DOHH2 (cell line): ENCODE data around the gene S100A8.

Experiments
- H3F3A ChIP-seq: fragments of 200-600 bp; sonication (generic), shearing (Covaris generic); 2 replicates; pipeline ENCODE4 v1.6.0; 2016; ENCODE audit warnings: antibody characterized with exemption, mild to moderate bottlenecking; ENCODE audit not compliant: control insufficient read depth, insufficient read depth
- H3K27ac ChIP-seq: fragments of 200-600 bp; sonication (generic); 2 replicates; pipeline ENCODE4 v1.5.1; 2014; ENCODE audit warnings: low read depth, mild to moderate bottlenecking, low read length, moderate library complexity
- H3K27me3 ChIP-seq: fragments of 200-600 bp; sonication (generic); 2 replicates; pipeline ENCODE4 v1.6.1; 2014; ENCODE audit warnings: mild to moderate bottlenecking, low read length, mixed read lengths; ENCODE audit not compliant: control insufficient read depth
- H3K36me3 ChIP-seq: fragments of 200-600 bp; sonication (generic); 2 replicates; pipeline ENCODE4 v1.6.1; 2014; ENCODE audit warnings: mild to moderate bottlenecking, low read length, moderate library complexity, mixed read lengths; ENCODE audit not compliant: control insufficient read depth
- H3K4me1 ChIP-seq: fragments of 200-600 bp; sonication (generic); 2 replicates; pipeline ENCODE4 v1.6.1; 2014; ENCODE audit warnings: mild to moderate bottlenecking, low read length, mixed read lengths; ENCODE audit not compliant: control insufficient read depth
- H3K4me2 ChIP-seq: fragments of 200-600 bp; sonication (generic); 2 replicates; pipeline ENCODE4 v1.6.0; 2014; ENCODE audit warnings: mild to moderate bottlenecking, low read length, moderate library complexity
- H3K4me3 ChIP-seq: fragments of 200-600 bp; sonication (generic); 2 replicates; pipeline ENCODE4 v1.5.1; 2014; ENCODE audit warnings: mild to moderate bottlenecking, low read length, mixed read lengths
- H3K79me2 ChIP-seq: fragments of 200-600 bp; sonication (generic); 2 replicates; pipeline ENCODE4 v1.6.1; 2014; ENCODE audit warnings: mild to moderate bottlenecking, low read length, mixed read lengths; ENCODE audit not compliant: control insufficient read depth
- H3K9me2 ChIP-seq: fragments of 200-600 bp; sonication (generic); replicated peaks from 2 replicates; pipeline ENCODE4 v1.6.1; 2014; ENCODE audit warnings: mild to moderate bottlenecking, low read length, mixed read lengths; ENCODE audit not compliant: control insufficient read depth
- H3K9me3 ChIP-seq: fragments of 200-600 bp; sonication (generic); 2 replicates; pipeline ENCODE4 v1.6.1; 2014; ENCODE audit warnings: antibody characterized with exemption, low read length, mixed read lengths; ENCODE audit not compliant: control insufficient read depth, insufficient read depth
- H4K20me1 ChIP-seq: fragments of 200-600 bp; sonication (generic); 2 replicates; pipeline ENCODE4 v1.6.0; 2014; ENCODE audit warnings: low read depth, mild to moderate bottlenecking, antibody characterized with exemption, low read length, moderate library complexity; ENCODE audit not compliant: control insufficient read depth, insufficient read depth
- EZH2phosphoT487 ChIP-seq: fragments of 200-600 bp; sonication (generic); IDR thresholded peaks from 2 replicates; pipeline ENCODE4 v1.6.1; 2017; ENCODE audit warnings: borderline replicate concordance, mild to moderate bottlenecking, antibody characterized with exemption, low read length, moderate library complexity, mixed read lengths
- TF ChIP-seq, protein P1 (sequence below): fragments of 200-600 bp; sonication (generic); IDR thresholded peaks from one replicate; pipeline ENCODE4 v1.5.1; 2014; ENCODE audit warnings: antibody characterized with exemption, mild to moderate bottlenecking, low read depth, low read length; ENCODE audit not compliant: poor library complexity, severe bottlenecking

Gene S100A8

GRCh38 chr1:153368495-153368894 is 22.4 kb downstream of the S100A8 start:
- Histone ChIP-seq H3K27me3 (peaks cover 11% of the 10 kb centered on the region), H3K27ac (no peak overlapping the region), H3K4me3 (no peak overlapping the region), H3K4me2 (no peak overlapping the region), H3K36me3 (no peaks in the 10 kb centered on the region), H3K4me1 (no peaks in the 10 kb centered on the region), H4K20me1 (no peaks in the 10 kb centered on the region), H3K9me2 (no peaks in the 10 kb centered on the region), H3K79me2 (no peaks in the 10 kb centered on the region), H3F3A (no peaks in the 10 kb centered on the region), H3K9me3 (no peaks in the 10 kb centered on the region)
- TF ChIP-seq, protein P1, sequence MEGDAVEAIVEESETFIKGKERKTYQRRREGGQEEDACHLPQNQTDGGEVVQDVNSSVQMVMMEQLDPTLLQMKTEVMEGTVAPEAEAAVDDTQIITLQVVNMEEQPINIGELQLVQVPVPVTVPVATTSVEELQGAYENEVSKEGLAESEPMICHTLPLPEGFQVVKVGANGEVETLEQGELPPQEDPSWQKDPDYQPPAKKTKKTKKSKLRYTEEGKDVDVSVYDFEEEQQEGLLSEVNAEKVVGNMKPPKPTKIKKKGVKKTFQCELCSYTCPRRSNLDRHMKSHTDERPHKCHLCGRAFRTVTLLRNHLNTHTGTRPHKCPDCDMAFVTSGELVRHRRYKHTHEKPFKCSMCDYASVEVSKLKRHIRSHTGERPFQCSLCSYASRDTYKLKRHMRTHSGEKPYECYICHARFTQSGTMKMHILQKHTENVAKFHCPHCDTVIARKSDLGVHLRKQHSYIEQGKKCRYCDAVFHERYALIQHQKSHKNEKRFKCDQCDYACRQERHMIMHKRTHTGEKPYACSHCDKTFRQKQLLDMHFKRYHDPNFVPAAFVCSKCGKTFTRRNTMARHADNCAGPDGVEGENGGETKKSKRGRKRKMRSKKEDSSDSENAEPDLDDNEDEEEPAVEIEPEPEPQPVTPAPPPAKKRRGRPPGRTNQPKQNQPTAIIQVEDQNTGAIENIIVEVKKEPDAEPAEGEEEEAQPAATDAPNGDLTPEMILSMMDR, result no peak
- TF ChIP-seq EZH2phosphoT487, result no peak

DNA sequence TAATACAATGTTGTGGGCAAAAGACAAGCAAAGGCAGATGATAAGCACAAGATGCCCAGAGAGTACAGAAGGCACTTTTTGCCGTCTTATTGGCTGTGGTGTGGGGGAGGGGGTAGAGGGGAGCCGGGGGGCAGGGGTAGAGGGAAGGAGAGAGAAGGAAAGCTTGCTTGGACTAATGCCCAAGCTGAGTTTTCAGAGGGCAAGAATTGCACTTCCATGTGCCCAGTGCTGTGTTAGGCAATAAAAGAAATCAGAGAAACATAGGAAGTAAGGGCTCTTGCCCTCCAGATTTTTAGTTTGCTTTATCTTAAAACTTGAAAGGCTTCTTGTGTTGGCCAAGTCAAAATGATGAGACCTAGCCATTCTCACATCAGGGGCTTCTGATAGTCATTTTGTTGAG is 23.8 kb downstream of the S100A8 start:
- Histone ChIP-seq H3K27me3 (peaks cover 11% of the 10 kb centered on the region), H3K27ac (no peak overlapping the region), H3K9me2 (no peaks in the 10 kb centered on the region), H4K20me1 (no peaks in the 10 kb centered on the region; the same call in 1 of the 2 replicates), H3K4me1 (no peaks in the 10 kb centered on the region), H3K4me2 (no peak overlapping the region), H3K4me3 (no peak overlapping the region), H3K36me3 (no peaks in the 10 kb centered on the region), H3K79me2 (no peaks in the 10 kb centered on the region), H3K9me3 (no peaks in the 10 kb centered on the region), H3F3A (no peaks in the 10 kb centered on the region)
- TF ChIP-seq, protein P1, result no peak
- no peak for TF ChIP-seq EZH2phosphoT487

DNA sequence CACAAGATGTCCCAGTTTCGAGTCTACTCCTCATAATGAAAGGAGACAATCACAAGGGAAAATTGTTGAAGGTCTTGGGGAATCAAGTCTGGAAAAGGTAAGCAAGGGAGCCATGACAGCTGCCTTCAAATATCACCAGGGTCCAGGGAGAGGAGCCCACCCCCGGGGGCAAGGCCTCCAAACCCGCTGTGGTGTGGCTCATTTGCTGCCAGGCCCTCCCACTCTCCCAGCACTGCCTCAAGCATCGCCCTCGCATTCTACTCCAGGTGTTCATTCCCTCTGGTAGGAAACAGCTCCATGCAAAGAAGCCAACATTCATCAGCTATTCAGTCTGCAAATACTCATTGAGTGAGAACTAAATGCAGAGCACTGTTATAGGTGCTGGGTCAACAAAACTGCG is 24.6 kb downstream of the S100A8 start:
- no peak overlapping the region for H3K4me3 ChIP-seq
- no peaks in the 10 kb centered on the region for H3K9me2 ChIP-seq
- peaks cover 11% of the 10 kb centered on the region for H3K27me3 ChIP-seq
- no peaks in the 10 kb centered on the region for H3K79me2 ChIP-seq
- no peaks in the 10 kb centered on the region for H3K4me1 ChIP-seq
- no peaks in the 10 kb centered on the region; the same call in 1 of the 2 replicates for H4K20me1 ChIP-seq
- H3K9me3 ChIP-seq, result no peaks in the 10 kb centered on the region
- H3K4me2 ChIP-seq, result no peak overlapping the region
- H3F3A ChIP-seq, result no peaks in the 10 kb centered on the region
- TF ChIP-seq, protein P1, result no peak
- no peak for TF ChIP-seq EZH2phosphoT487
- no peaks in the 10 kb centered on the region for H3K36me3 ChIP-seq
- H3K27ac ChIP-seq, result no peak overlapping the region
